Dermis blood vessel endothelial cell (primary cell): ENCODE data around the gene NEK5. TPM values are rescaled to one million over a fixed set of nuclear protein-coding genes. Genes with fewer than 3 reads are reported as not detected.

Experiments used
- DNase-seq: peaks from one replicate; pipeline ENCODE4 v3.0.0; 2010
- total RNA-seq: library from RNA; depleted of rRNA; stranded (reverse); fragments of >200 nt; gene quantifications from 2 replicates; pipeline ENCODE4 v1.2.3, GENCODE V29; 2014

The NEK5 gene
- total RNA-seq, 1 donor from 2014 or later = 0.34 TPM

DNA sequence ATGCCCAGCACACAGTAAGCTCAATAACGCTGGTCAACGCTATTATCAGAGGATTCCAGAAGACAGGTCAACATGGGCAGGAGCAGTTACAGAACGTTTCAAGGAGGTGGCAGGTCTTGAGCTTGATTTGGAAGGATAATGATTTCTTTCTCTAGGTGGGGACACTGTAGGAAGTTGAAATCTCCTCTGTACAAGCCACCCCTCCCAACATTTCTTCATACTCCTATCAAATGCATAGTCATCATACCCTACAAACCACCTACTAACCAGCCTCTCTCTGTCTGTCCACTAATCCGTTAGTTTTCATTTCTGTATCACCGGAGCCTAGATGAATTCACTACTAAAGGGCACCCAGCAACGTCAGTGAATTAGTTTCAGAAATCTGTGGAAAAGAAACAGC is 118.9 kb downstream of the NEK5 start:
- no peak for DNase-seq

DNA sequence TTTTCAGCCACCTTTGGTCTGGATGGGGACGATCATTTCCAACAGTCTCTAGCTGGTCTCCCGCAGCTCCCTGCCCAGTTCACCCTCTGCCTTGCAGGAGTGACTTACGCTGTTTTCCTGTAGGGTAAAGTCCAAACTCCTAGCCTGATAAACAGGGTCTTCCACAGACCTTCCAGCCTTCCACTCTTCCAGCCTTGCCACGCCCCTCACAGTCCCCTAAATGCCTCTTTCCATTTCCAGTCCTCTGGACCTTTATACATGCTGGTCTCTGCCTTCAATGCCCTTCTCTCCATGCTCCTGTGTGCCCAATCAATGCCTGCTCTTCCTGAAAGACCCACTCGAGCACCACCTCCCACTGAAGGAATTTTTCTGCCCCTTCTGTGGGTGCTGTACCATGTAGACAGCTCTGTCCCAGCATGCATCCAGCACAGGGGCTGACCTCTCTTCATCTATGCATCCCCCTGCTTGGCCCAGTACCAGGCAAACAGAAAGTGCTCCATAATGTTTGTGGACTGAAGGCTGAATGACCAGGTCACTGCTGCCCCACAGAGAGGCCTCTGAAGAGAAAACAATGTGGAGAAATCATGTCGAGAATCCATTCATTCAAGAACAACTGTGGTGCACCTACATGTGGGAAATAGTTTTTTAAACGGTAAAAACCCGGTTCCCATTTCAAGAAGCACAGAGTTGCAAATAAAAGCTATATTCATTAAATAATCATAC is 122.2 kb downstream of the NEK5 start:
- DNase-seq = no peak

DNA sequence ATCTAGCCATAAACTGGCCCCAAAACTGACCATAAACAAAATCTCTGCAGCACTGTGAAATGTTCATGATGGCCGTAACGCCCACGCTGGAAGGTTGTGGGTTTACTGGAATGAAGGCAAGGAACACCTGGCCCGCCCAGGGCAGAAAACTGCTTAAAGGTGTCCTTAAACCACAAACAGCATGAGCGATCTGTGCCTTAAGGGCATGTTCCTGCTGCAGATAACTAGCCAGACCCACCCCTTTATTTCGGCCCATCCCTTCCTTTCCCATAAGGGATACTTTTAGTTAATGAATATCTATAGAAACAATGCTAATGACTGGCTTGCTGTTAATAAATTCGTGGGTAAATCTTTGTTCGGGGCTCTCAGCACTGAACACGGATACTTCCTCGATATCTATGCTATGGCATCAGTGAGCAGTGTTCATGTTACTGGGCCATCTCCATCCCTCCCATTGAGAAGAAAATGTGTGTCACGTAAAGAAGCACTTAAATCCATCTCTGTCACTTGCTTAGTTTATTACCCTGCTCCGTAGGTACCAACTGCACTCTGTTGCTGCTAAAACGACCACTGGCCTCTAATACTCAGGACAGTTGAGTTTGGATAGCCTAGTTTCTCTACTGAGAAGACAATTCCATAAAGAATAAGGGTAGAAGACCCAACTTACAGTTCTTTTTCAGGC is 122.9 kb downstream of the NEK5 start:
- no peak for DNase-seq

DNA sequence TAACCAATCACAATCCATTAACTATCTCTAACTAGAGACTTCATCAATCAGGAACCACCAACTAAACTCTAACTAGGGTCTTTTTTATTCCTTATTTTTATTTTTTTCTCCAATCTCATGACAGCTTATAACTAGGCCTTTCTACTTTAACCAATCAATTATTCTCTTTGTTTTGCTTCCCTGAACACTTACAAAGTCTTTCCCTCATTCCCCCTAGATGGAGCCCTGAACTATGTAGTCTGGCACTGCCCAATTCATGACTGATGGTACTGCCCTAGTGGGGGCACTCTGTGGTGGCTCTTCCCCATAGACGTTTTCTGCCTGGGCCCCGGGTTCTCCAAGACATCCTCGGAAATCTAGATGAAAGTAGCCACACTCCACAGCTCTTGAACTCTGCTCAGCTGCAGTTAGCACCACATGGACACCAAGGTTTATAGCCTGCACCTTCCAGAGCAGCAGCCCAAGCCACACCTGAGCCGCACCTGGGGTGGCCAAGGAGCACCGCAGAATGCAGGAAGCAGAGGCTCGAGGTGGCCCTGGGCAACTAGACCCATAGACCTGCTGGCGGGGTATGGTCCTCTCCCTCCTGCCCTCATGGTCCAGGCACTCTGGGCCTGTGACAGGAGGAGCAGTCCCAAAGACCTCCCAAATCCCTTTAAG is 124.2 kb downstream of the NEK5 start:
- DNase-seq = no peak

DNA sequence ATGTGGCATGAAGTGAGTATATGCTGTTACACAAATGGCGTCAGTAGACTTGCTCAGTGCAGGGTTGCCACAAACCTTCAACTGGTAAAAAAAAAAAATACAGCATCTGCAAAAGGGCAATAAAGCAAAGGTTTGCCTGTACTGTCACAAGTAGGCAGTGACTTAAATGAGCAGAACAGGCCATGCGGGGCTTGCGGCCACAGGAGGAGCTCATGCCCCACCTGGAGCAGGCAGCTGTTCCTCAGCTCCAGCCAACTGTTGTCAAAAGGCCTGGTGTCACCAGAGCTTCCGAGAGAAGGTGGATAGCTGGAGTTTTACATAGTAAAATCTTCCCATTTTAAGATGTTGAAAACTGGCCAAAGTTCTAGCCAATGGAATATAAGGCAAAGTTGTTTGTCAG is 125.3 kb downstream of the NEK5 start:
- DNase-seq = no peak

DNA sequence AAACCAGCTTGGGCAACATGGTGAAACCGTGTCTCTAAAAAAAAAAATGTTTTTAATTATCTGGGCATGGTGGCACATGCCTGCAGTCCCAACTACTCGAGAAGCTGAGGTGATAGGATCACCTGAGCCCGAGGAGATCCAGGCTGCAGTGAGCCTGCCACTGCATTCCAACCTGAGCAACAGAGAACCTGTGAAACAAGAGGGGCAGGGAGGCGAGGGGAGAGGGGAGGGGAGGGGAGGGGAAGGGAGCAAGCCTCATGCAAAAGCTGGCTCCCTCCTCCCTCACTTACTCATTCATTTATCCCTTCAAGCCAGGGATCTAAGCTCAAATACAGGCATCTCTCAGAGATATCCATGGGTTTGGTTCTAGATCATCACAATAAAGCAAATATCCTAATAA is 126.5 kb downstream of the NEK5 start:
- DNase-seq = no peak

DNA sequence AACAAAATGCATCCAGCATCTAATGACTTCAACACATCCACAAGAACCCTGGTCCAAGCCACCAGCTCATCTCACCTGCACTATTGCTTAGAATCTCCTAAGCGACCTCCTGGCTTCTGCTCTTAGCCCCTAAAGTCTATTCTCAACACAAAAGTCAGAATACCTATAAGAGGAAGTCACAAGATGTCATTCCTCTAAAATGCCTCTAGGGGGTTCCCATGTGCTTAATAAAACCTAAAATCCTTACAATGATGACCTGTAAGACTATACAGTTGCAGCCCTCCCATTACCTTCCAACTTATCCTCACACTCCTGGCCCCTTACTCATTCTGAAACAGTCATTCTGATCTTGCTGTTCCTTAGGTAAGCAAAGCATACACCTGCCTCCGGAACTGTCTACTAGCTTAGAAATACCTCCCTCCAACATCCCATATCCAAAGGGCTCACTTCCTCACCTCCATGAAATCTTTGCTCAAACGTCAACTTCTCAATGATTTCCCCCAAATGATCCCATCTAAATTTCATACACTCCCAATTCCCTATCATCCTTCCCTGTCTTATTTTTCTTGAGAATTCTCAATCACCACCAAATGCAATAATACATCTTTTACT is 127.6 kb downstream of the NEK5 start:
- DNase-seq = peak; percentile 65

DNA sequence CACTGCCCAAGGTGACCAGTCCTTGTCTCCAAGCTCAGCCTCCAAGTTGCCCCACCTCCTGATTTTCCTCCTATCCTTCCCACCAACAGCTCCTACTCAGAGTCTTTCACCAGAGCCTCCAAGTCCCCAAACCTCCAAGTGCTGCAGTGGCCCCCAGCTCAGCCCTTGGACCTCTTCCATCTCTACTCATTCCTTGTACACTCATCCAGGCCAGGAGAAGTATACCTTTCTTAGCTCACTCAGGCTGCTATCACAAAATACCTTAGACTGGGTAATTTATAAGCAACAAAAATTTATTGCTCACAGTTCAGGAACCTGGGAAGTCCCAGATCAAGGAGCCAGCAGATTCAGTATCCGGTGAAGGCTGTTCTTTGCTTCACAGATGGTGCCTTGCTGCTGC is 129.0 kb downstream of the NEK5 start:
- DNase-seq = no peak

DNA sequence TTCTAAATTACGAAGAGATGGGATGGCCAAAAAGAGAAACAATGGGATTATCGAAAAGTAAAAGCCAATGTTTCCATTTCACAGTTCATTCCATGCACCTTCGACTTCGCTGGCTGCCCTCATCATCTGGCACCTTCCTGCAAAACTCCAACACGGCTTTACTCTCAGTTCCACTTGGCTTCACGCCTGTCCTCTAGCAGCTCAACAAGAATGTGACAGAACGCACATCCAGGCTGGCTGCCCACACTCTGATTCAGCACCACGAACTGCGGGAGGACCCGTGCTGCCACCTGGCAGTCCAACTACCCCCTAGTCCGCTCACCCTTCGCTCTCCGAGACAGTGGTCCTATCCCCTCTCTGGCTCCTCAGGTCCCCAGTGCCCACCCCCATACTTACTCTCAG is 129.4 kb downstream of the NEK5 start:
- DNase-seq = no peak

DNA sequence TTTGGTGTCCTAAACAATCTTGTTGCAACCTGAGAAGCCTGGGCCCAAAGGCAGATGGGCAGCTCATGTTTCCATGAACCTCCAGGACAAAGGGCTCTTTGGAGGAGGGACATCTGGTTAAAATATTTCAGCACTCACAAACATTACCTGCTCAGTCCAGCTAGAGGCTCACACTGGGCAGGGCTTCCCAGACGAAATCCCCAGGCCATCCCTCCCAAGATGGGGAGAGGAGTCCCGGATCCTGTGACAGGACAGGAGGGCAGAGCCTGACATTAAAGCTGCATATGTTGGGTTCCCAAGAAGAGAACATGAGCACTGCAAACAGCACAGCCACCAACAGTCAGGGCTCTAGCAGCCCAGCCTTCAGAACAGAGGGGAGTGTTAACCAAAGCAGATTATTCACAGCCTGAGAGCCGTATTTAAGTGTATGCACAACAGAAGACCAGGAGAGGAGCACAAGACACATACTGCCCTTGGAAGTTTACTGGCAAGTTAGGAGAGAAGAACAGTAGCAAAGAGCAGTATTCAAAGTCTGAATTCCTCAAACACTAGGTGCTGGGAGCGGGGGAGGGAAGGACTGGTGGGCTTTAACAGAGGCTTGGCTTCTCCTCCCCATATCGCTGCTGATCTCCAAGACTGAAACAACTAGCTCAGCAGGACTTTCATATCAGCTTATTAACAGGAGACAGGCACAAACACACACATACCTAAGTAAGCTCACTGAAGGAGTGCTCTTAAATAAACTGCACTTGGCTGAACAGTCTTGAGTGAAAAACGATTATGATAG is 130.0 kb downstream of the NEK5 start:
- DNase-seq = no peak

DNA sequence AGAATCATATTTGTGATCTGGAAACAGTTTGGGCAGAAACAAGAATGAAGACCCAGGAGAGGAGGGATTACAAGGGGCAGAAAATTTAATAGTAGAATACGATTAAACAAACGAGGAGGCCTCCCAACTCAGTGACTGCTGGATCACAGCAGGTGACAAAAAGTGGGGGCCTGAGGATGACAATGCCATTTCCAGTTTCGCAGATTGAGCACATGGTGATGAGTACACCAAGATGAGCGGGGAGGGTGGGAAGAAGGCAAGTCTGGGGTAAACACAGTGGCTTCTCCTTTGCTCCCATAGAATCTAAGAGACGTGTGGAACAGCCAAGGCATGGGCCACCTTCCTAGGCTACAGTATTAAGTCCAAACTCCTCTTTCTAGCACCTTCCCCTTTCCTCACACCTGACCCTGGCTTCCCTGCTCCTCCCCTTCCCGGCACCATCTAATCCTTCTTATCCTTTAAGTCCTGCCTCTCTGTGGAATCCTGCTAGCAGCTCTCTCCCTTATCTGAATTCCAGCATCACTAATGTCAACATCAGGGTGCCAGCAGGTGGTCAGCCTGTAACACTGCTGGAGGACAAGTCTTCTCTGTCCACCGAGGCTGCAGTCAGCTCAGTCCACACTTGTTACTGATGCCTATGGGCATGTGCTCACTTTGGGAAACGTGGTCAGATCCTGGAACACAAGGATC is 131.1 kb downstream of the NEK5 start:
- DNase-seq = no peak

DNA sequence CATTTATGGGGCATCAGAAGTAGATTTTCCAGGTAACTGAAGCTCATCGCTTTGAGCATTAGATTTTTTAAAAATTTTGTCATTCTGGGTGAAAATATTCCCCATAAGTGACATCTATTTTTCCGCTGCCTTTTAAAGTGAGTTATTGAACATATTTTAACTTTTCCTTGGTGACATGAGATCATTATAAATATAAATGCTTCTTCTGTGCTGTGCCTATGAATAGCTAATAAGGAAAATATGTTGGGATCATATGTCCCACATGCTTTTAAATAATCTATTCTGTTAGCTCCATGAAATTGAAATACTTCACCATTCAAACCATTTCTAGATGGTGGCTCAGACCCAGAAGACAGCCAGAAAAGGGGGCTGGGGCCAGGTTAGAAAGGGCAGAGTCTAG is 131.7 kb downstream of the NEK5 start:
- no peak for DNase-seq

DNA sequence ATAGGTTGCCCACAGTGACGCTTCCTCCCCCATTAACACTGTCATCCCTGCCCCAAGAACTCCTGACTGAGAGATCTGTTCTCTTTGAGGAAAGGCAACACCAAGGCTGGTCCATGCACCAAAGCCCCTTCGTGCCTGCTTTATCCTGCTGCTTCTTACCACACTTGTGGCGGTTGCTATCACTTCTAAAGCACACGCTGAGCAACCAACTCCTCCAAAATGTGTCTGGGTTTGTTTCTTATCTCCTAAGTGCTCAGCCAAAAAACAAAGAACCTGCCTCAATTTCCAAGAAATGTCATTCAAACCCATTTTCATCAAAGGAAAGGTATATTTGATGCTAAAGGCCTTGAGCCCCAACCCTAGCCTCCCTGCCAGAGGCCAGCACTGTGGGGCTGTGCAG is 132.2 kb downstream of the NEK5 start:
- DNase-seq = no peak

DNA sequence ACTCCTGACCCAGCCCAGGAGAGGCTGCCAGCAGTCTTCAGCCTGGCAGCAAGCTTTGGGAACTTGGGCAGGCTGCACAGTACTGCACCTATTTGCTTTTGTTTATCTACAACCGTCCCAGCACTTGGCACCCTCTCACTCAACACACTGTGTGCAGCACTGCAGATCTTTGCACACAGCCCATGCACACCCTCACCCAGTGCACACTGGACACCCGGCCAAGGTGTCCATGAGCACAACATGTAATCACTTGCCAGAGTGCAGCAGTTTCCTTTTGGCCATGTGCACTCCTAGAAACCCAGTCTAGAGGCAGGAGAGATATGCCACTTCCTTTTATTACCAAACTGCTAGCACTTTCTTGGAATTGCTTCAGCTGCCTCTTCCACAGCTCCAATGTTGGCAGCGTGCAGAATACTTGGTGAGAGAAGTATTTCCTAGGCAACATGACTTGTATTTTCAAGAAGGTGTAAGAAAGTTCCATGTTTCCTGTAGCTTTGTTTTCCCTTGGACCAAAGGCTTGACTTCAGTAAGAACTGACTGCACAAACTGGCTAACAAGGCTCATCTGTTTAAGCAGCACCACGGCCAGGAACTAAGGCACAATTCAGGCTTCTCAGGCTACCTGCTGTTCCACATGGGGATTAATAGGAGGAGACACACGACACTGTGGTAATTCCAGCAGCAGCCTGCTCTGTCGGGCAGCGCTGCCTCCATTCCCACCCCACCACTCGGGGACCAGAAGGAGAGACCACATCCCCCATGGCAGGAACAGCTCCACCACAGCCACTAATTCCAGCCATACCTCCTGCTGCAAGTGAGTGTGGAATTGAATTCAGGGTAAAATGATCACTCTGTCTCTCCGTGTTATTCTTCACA is 133.0 kb downstream of the NEK5 start:
- DNase-seq = peak; percentile 10

DNA sequence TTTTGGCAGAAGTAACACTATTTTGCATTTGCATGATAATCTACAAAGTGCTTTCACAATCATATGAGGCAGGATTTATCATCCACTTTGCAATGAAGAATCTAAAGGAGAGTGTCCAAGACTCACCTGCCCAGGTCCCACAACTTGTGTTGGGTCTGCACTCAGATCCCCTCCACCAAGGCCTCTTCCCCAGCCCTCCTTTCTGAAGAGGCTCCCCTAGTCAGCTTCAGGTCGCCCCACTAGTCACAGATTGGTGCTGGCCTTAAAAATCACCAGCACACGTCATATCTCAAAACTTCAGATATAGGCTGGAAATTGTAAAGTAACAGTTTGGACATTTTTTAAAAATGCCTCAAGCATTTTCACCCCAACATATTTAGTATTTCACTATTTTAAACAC is 135.2 kb downstream of the NEK5 start:
- DNase-seq = no peak

DNA sequence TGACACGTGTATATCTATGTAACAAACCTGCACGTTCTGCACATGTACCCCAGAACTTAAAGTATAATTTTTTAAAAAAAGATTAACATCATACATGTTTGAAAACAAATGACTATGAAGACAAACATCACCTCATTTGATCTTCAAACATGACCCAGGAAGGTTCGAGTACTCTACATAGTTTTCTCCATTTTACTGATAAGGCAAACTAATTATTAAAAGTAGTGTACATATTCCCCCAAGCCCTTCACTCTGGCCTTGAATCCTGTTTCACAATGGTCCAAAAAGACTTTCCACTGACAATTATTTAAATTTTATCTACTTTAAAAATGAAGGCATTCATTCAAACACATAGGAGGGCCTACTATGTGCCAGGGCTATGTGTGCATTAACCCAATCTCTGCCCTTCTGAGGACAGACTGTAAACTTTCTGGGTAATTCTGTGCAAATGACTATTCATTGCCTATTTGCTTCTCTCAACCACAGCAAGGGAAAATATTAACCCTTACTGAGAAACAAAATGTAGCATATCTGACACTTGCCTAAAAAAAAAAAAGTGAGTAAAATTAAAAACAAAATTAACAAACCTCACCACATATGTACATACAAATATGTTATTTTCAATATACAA is 139.8 kb downstream of the NEK5 start:
- DNase-seq = no peak
